GM12878 (cell line): ENCODE data around the gene TRIM22. TPM values are rescaled to one million over a fixed set of nuclear protein-coding genes. Genes with fewer than 3 reads are reported as not detected.

Source experiments
- ATAC-seq: fragments of 200-7000 bp; cut with Tn5 transposase; 3 replicates; pipeline ENCODE4 v1.9.1; 2020; ENCODE audit warnings: mild to moderate bottlenecking, moderate library complexity
- BruUV-seq: library from RNA; stranded (reverse); fragments of 400-500 nt; replicated peaks from 2 replicates; lab custom pipeline; 2021; lab: Mats Ljungman, UMichigan
- CTCF ChIA-PET: fragments of 300-600 bp; sonication (Branson Sonifier 250); formaldehyde crosslinking; extraction: SDS; loops from one replicate; lab custom pipeline; 2021; ENCODE audit warnings: inconsistent platforms; lab: Yijun Ruan, JAX
- POLR2A ChIA-PET: fragments of 350-600 bp; formaldehyde crosslinking; extraction: SDS; loops from one replicate; lab custom pipeline; 2021; ENCODE audit warnings: inconsistent platforms; lab: Charles Lee
- RAD21 ChIA-PET: fragments of 300-600 bp; sonication (Branson Sonifier 250); formaldehyde crosslinking; loops from one replicate; lab custom pipeline; 2023; ENCODE audit warnings: antibody characterized with exemption; ENCODE audit not compliant: unreplicated experiment; lab: Charles Lee
- SMC1A ChIA-PET: fragments of 300-600 bp; sonication (Branson Sonifier 250); formaldehyde crosslinking; loops from one replicate; lab custom pipeline; 2023; ENCODE audit not compliant: unreplicated experiment, uncharacterized antibody; lab: Charles Lee
- DNase-seq: peaks from one replicate; pipeline ENCODE4 v3.0.0-alpha.2; 2011; ENCODE audit warnings: low read depth, low spot score
- FAIRE-seq: peaks from 3 replicates; lab custom pipeline; 2011; peaks lifted over from hg19 to GRCh38; lab: Jason Lieb, UNC
- H2AFZ ChIP-seq: 2 replicates; pipeline ENCODE4 v1.6.0; 2011; ENCODE audit warnings: low read depth, low read length, control low read depth; ENCODE audit not compliant: control insufficient read depth
- H3K27ac ChIP-seq: 2 replicates; pipeline ENCODE4 v1.5.1; 2011; ENCODE audit warnings: control low read depth; ENCODE audit not compliant: control insufficient read depth, insufficient read depth
- H3K27me3 ChIP-seq, 2 experiments: replicated peaks in 1 of 2; 2 replicates each; pipeline versions ENCODE4 v1.6.0 to v1.6.1; 2011; ENCODE audit warnings: low read length in 1 of 2; ENCODE audit not compliant: control insufficient read depth in 2 of 2, insufficient read depth in 2 of 2
- H3K36me3 ChIP-seq, 2 experiments: 2 replicates each; pipeline ENCODE4 v1.5.1; 2011; ENCODE audit warnings: low read length in 1 of 2; ENCODE audit not compliant: control insufficient read depth in 2 of 2, insufficient read depth in 2 of 2
- H3K4me1 ChIP-seq: 2 replicates; pipeline ENCODE4 v1.6.1; 2011; ENCODE audit warnings: mild to moderate bottlenecking, low read length, moderate library complexity, mixed read lengths; ENCODE audit not compliant: control insufficient read depth, insufficient read depth
- H3K4me2 ChIP-seq: 2 replicates; pipeline ENCODE4 v1.6.0; 2011; ENCODE audit warnings: control low read depth; ENCODE audit not compliant: control insufficient read depth, insufficient read depth
- H3K4me3 ChIP-seq: fragments of 200-600 bp; sonication (generic); 2 replicates; pipeline ENCODE4 v1.5.1; 2016
- H3K79me2 ChIP-seq: 2 replicates; pipeline ENCODE4 v1.6.0; 2011; ENCODE audit warnings: low read length; ENCODE audit not compliant: control insufficient read depth, insufficient read depth
- H3K9ac ChIP-seq: 2 replicates; pipeline ENCODE4 v1.8.0; 2011; ENCODE audit warnings: low read length, control low read depth, mixed read lengths; ENCODE audit not compliant: control insufficient read depth, insufficient read depth
- H3K9me3 ChIP-seq: replicated peaks from 3 replicates; pipeline ENCODE4 v1.5.1; 2011; ENCODE audit warnings: mild to moderate bottlenecking, low read length; ENCODE audit not compliant: control insufficient read depth, insufficient read depth
- H4K20me1 ChIP-seq: 2 replicates; pipeline ENCODE4 v1.6.0; 2011; ENCODE audit not compliant: control insufficient read depth, insufficient read depth
- BCL11A ChIP-seq: IDR thresholded peaks from 2 replicates; pipeline ENCODE4 v1.6.1; 2011; ENCODE audit warnings: low read depth, low read length
- BMI1 ChIP-seq: fragments of 450-650 bp; IDR thresholded peaks from 2 replicates; pipeline ENCODE4 v1.6.1; 2016; ENCODE audit warnings: mild to moderate bottlenecking, moderate library complexity, borderline replicate concordance
- CBFB ChIP-seq: IDR thresholded peaks from 2 replicates; pipeline ENCODE4 v1.6.1; 2016; ENCODE audit warnings: antibody characterized with exemption, low read depth
- CEBPZ ChIP-seq: fragments of 150-350 bp; IDR thresholded peaks from 2 replicates; pipeline ENCODE4 v1.6.1; 2016; ENCODE audit warnings: low read depth, low read length
- CHD4 ChIP-seq: fragments of 200-600 bp; sonication (generic); IDR thresholded peaks from 2 replicates; pipeline ENCODE4 v1.6.1; 2016; ENCODE audit warnings: mild to moderate bottlenecking
- CTCF ChIP-seq, 3 experiments: IDR thresholded peaks in 2 of 3; conservative IDR thresholded peaks in 1 of 3; 2 replicates each; pipeline ENCODE4 v1.5.1; 2011; ENCODE audit warnings: low read depth in 3 of 3, low read length in 3 of 3, mild to moderate bottlenecking in 3 of 3, control low read depth in 2 of 3, moderate library complexity in 2 of 3, inconsistent platforms in 1 of 3, mixed read lengths in 1 of 3; ENCODE audit not compliant: control insufficient read depth in 2 of 3, insufficient read depth in 1 of 3; ENCODE audit errors: extremely low read depth in 1 of 3
- FOXM1 ChIP-seq: IDR thresholded peaks from 2 replicates; pipeline ENCODE4 v1.6.1; 2012; ENCODE audit warnings: low read depth, mild to moderate bottlenecking, inconsistent platforms, low read length, moderate library complexity
- IRF4 ChIP-seq: IDR thresholded peaks from 2 replicates; pipeline ENCODE4 v1.6.1; 2011; ENCODE audit warnings: low read depth, low read length
- MTA2 ChIP-seq: fragments of 450-650 bp; IDR thresholded peaks from 2 replicates; pipeline ENCODE4 v1.6.1; 2016; ENCODE audit warnings: low read depth, mild to moderate bottlenecking, moderate library complexity
- MTA3 ChIP-seq: IDR thresholded peaks from 2 replicates; pipeline ENCODE4 v1.6.1; 2012; ENCODE audit warnings: low read length, inconsistent platforms, borderline replicate concordance
- MXI1 ChIP-seq: fragments of 150-350 bp; IDR thresholded peaks from 2 replicates; pipeline ENCODE4 v1.6.1; 2011; ENCODE audit warnings: low read depth, mild to moderate bottlenecking, inconsistent platforms, low read length, improper control_type of control experiment
- POLR2AphosphoS2 ChIP-seq: IDR thresholded peaks from 2 replicates; pipeline ENCODE4 v1.6.1; 2011; ENCODE audit warnings: low read depth, mild to moderate bottlenecking, low read length, improper control_type of control experiment, moderate library complexity
- SMAD5 ChIP-seq: IDR thresholded peaks from 2 replicates; pipeline ENCODE4 v1.6.1; 2016; ENCODE audit warnings: antibody characterized with exemption, low read depth
- ZBTB4 ChIP-seq: fragments of 450-650 bp; formaldehyde crosslinking; IDR thresholded peaks from 2 replicates; pipeline ENCODE4 v1.4.0; 2022; ENCODE audit warnings: mild to moderate bottlenecking, moderate library complexity
- ZNF217 ChIP-seq: fragments of 450-650 bp; IDR thresholded peaks from 2 replicates; pipeline ENCODE4 v1.6.1; 2017; ENCODE audit warnings: antibody characterized with exemption, mild to moderate bottlenecking
- ZNF24 ChIP-seq: fragments of 450-650 bp; IDR thresholded peaks from 2 replicates; pipeline ENCODE4 v1.6.1; 2017; ENCODE audit warnings: antibody characterized with exemption, mild to moderate bottlenecking
- WGBS: methylation state at CpG from one replicate; pipeline ENCODE4 v1.1.6; 2016; ENCODE audit warnings: low lambda C conversion rate; ENCODE audit not compliant: insufficient replicate concordance, insufficient coverage; ENCODE audit errors: missing lambda C conversion rate; 5-methylcytosine and 5-hydroxymethylcytosine counted together
- in situ Hi-C: fragments of 300-500 bp; cut with MboI; formaldehyde crosslinking; loops from 9 replicates; pipeline ENCODE4 v1.14.3; 2018; ENCODE audit warnings: mixed read lengths
- intact Hi-C: fragments of 100-400 bp; cut with micrococcal nuclease; formaldehyde crosslinking; loops from one replicate; pipeline ENCODE4 v1.14.2; 2022; ENCODE audit not compliant: unreplicated experiment
- polyA plus RNA-seq, 11 experiments: library from polyadenylated mRNA; depleted of rRNA in 4 of 11; unstranded in 6 of 11; stranded (reverse) in 5 of 11; fragments of >200 nt; fragmentation: Nextera tagmentation in 4 of 11; fragmentation: Illumina TruSeq in 1 of 11; extraction: Ambion mirVana in 4 of 11; extraction: Trizol in 1 of 11; gene quantifications; 1 replicate in 1 of 11; 2 replicates in 10 of 11; pipeline versions ENCODE4 v1.2.1 to v1.2.3, GENCODE V29; 2011 to 2016; ENCODE audit warnings: inconsistent platforms in 2 of 11, missing spikeins in 2 of 11, low read depth in 1 of 11
- total RNA-seq, 4 experiments: library from RNA; depleted of rRNA in 3 of 4; stranded (reverse); fragments of >200 nt in 3 of 4; fragmentation: Illumina TruSeq in 1 of 4; extraction: Trizol in 1 of 4; gene quantifications; 2 replicates each; pipeline versions ENCODE4 v1.2.1 to v1.2.3, GENCODE V29; 2013 to 2021

TRIM22 gene
- total and polyA plus RNA-seq, 10 of the 15 experiments (the other 5 are each of a cell fraction or from before 2014, with no cell fraction given), result 116 to 485 (median 204) TPM

- no peak for TF ChIP-seq ZBTB4 (CRISPR knock-in tag)
- peak; percentile 24 to 60 (median 50); a peak in 4 of 6 replicates for TF ChIP-seq CTCF (IDR thresholded peaks at IDR 0.05 in 2 of 3, conservative IDR thresholded peaks at IDR 0.05 in 1 of 3; ENCODE audit: control insufficient read depth in 2 of 3, extremely low read depth in 1 of 3, insufficient read depth in 1 of 3, low read depth in 3 of 3, low read length in 3 of 3)
- TF ChIP-seq MTA3, result no peak
- TF ChIP-seq ZNF24, result no peak
Observed at GRCh38 chr11:5712507-5712906, 22.9 kb downstream of the TRIM22 start (continued).

- in situ Hi-C loops, result no loop called here
- no peak for TF ChIP-seq SMAD5
- no peak for TF ChIP-seq FOXM1
- no peak for TF ChIP-seq POLR2AphosphoS2
- TF ChIP-seq CBFB, result no peak
- TF ChIP-seq BCL11A, result no peak
- TF ChIP-seq BMI1, result no peak
- TF ChIP-seq IRF4, result no peak
- no peak for TF ChIP-seq CHD4
- TF ChIP-seq CEBPZ, result no peak
- no peak for TF ChIP-seq MXI1
- no peak for TF ChIP-seq MTA2
- no peak for TF ChIP-seq ZNF217
Observed at GRCh38 chr11:5713695-5714094, 24.1 kb downstream of the TRIM22 start.

More at GRCh38 chr11:5713695-5714094, 24.1 kb downstream of the TRIM22 start:
- ATAC-seq (no peak; the same call in 2 of the 3 replicates), DNase-seq (no peak), FAIRE-seq (no peak)
- no peaks in the 10 kb centered on the region for H4K20me1 ChIP-seq
- intact Hi-C loops, result no loop called here
- ChIA-PET POLR2A (no interaction called here), SMC1A (interaction anchor here (0.8 to 5.5 kb wide), 8 partner anchors 9 to 242 kb away, joined by 3 to 45 read pairs (median 3); partner anchors contain the start of genes TRIM22 and TRIM5), RAD21 (interaction anchor here (0.6 to 4.6 kb wide), 3 partner anchors 24 to 30 kb away, joined by 3 to 26 read pairs (median 4); partner anchors contain the start of genes TRIM22 and TRIM5), CTCF (interaction anchor here (0.8 to 4.4 kb wide), 12 partner anchors 11 to 177 kb away, joined by 3 to 28 read pairs (median 4); partner anchors contain the start of genes TRIM34 and TRIM5)
- H2AFZ ChIP-seq, result no peak overlapping the region
- 54% methylated on average over 5 of the region's 5 CpGs for WGBS
- H3K4me1 ChIP-seq, result no peaks in the 10 kb centered on the region
- no peak overlapping the region for H3K27ac ChIP-seq
- no TSS peak for BruUV-seq
- H3K9ac ChIP-seq, result no peak overlapping the region
- H3K79me2 ChIP-seq, result no peaks in the 10 kb centered on the region
- H3K36me3 ChIP-seq, result peaks cover 2 to 10% of the 10 kb centered on the region in 2 experiments
- H3K27me3 ChIP-seq, result no peaks in the 10 kb centered on the region
- no peaks in the 10 kb centered on the region; the same call in 2 of the 3 replicates for H3K9me3 ChIP-seq
- H3K4me2 ChIP-seq, result no peak overlapping the region
- H3K4me3 ChIP-seq, result no peak overlapping the region
